DOHH2 (cell line): ENCODE measurements around the gene JOSD1.

ENCODE experiments used
- H3F3A ChIP-seq: fragments of 200-600 bp; sonication (generic), shearing (Covaris generic); 2 replicates; pipeline ENCODE4 v1.6.0; 2016; ENCODE audit warnings: antibody characterized with exemption, mild to moderate bottlenecking; ENCODE audit not compliant: control insufficient read depth, insufficient read depth
- H3K27ac ChIP-seq: fragments of 200-600 bp; sonication (generic); 2 replicates; pipeline ENCODE4 v1.5.1; 2014; ENCODE audit warnings: low read depth, mild to moderate bottlenecking, low read length, moderate library complexity
- H3K27me3 ChIP-seq: fragments of 200-600 bp; sonication (generic); 2 replicates; pipeline ENCODE4 v1.6.1; 2014; ENCODE audit warnings: mild to moderate bottlenecking, low read length, mixed read lengths; ENCODE audit not compliant: control insufficient read depth
- H3K36me3 ChIP-seq: fragments of 200-600 bp; sonication (generic); 2 replicates; pipeline ENCODE4 v1.6.1; 2014; ENCODE audit warnings: mild to moderate bottlenecking, low read length, moderate library complexity, mixed read lengths; ENCODE audit not compliant: control insufficient read depth
- H3K4me1 ChIP-seq: fragments of 200-600 bp; sonication (generic); 2 replicates; pipeline ENCODE4 v1.6.1; 2014; ENCODE audit warnings: mild to moderate bottlenecking, low read length, mixed read lengths; ENCODE audit not compliant: control insufficient read depth
- H3K4me2 ChIP-seq: fragments of 200-600 bp; sonication (generic); 2 replicates; pipeline ENCODE4 v1.6.0; 2014; ENCODE audit warnings: mild to moderate bottlenecking, low read length, moderate library complexity
- H3K4me3 ChIP-seq: fragments of 200-600 bp; sonication (generic); 2 replicates; pipeline ENCODE4 v1.5.1; 2014; ENCODE audit warnings: mild to moderate bottlenecking, low read length, mixed read lengths
- H3K79me2 ChIP-seq: fragments of 200-600 bp; sonication (generic); 2 replicates; pipeline ENCODE4 v1.6.1; 2014; ENCODE audit warnings: mild to moderate bottlenecking, low read length, mixed read lengths; ENCODE audit not compliant: control insufficient read depth
- H3K9me2 ChIP-seq: fragments of 200-600 bp; sonication (generic); replicated peaks from 2 replicates; pipeline ENCODE4 v1.6.1; 2014; ENCODE audit warnings: mild to moderate bottlenecking, low read length, mixed read lengths; ENCODE audit not compliant: control insufficient read depth
- H3K9me3 ChIP-seq: fragments of 200-600 bp; sonication (generic); 2 replicates; pipeline ENCODE4 v1.6.1; 2014; ENCODE audit warnings: antibody characterized with exemption, low read length, mixed read lengths; ENCODE audit not compliant: control insufficient read depth, insufficient read depth
- H4K20me1 ChIP-seq: fragments of 200-600 bp; sonication (generic); 2 replicates; pipeline ENCODE4 v1.6.0; 2014; ENCODE audit warnings: low read depth, mild to moderate bottlenecking, antibody characterized with exemption, low read length, moderate library complexity; ENCODE audit not compliant: control insufficient read depth, insufficient read depth
- CTCF ChIP-seq: fragments of 200-600 bp; sonication (generic); IDR thresholded peaks from one replicate; pipeline ENCODE4 v1.5.1; 2014; ENCODE audit warnings: antibody characterized with exemption, mild to moderate bottlenecking, low read depth, low read length; ENCODE audit not compliant: poor library complexity, severe bottlenecking
- EZH2phosphoT487 ChIP-seq: fragments of 200-600 bp; sonication (generic); IDR thresholded peaks from 2 replicates; pipeline ENCODE4 v1.6.1; 2017; ENCODE audit warnings: borderline replicate concordance, mild to moderate bottlenecking, antibody characterized with exemption, low read length, moderate library complexity, mixed read lengths

The JOSD1 gene

GRCh38 chr22:38710866-38711265, 10.1 kb upstream of the JOSD1 start:
- Histone ChIP-seq H3K79me2 (peaks cover 99% of the 10 kb centered on the region), H3K4me3 (no peak overlapping the region), H3F3A (no peaks in the 10 kb centered on the region), H3K4me1 (peaks cover 33% of the 10 kb centered on the region), H3K9me3 (no peaks in the 10 kb centered on the region), H4K20me1 (peaks cover 58% of the 10 kb centered on the region), H3K9me2 (no peaks in the 10 kb centered on the region), H3K4me2 (no peak overlapping the region), H3K27ac (no peak overlapping the region), H3K36me3 (peaks cover 59% of the 10 kb centered on the region), H3K27me3 (no peaks in the 10 kb centered on the region)
- TF ChIP-seq CTCF, result no peak
- TF ChIP-seq EZH2phosphoT487, result no peak

GRCh38 chr22:38710351-38710750, 9.6 kb upstream of the JOSD1 start:
- Histone ChIP-seq H3K4me3 (no peak overlapping the region), H3F3A (no peaks in the 10 kb centered on the region), H3K9me3 (no peaks in the 10 kb centered on the region), H3K9me2 (no peaks in the 10 kb centered on the region), H3K4me1 (peaks cover 33% of the 10 kb centered on the region), H3K27me3 (no peaks in the 10 kb centered on the region), H3K79me2 (peaks cover 95% of the 10 kb centered on the region), H3K27ac (no peak overlapping the region), H3K4me2 (no peak overlapping the region), H3K36me3 (peaks cover 53% of the 10 kb centered on the region), H4K20me1 (peaks cover 58% of the 10 kb centered on the region)
- TF ChIP-seq CTCF (no peak), EZH2phosphoT487 (no peak)

GRCh38 chr22:38709306-38709705, 8.6 kb upstream of the JOSD1 start:
- peaks cover 49% of the 10 kb centered on the region for H3K36me3 ChIP-seq
- H3K79me2 ChIP-seq, result peaks cover 85% of the 10 kb centered on the region
- no peak overlapping the region for H3K27ac ChIP-seq
- H3K4me1 ChIP-seq, result peaks cover 42% of the 10 kb centered on the region
- H3K4me3 ChIP-seq, result peak overlapping the region; percentile 51
- H3K9me2 ChIP-seq, result no peaks in the 10 kb centered on the region
- no peaks in the 10 kb centered on the region for H3K9me3 ChIP-seq
- H3F3A ChIP-seq, result no peaks in the 10 kb centered on the region
- H3K4me2 ChIP-seq, result peak overlapping the region; percentile 100
- peaks cover 58% of the 10 kb centered on the region for H4K20me1 ChIP-seq
- TF ChIP-seq EZH2phosphoT487 (no peak), CTCF (no peak)
- no peaks in the 10 kb centered on the region for H3K27me3 ChIP-seq
